ENCODE data around the gene GALNS. TPM values are rescaled to one million over a fixed set of nuclear protein-coding genes. Genes with fewer than 3 reads are reported as not detected.
"Not testable (repeated sequence)": the region's sequence is repeated elsewhere in the genome, so short reads cannot be mapped to it uniquely, and the experiment has no call there.

GALNS gene
- total RNA-seq, 2 experiments from 2014 or later: 30.8 to 38.8 TPM

DNA sequence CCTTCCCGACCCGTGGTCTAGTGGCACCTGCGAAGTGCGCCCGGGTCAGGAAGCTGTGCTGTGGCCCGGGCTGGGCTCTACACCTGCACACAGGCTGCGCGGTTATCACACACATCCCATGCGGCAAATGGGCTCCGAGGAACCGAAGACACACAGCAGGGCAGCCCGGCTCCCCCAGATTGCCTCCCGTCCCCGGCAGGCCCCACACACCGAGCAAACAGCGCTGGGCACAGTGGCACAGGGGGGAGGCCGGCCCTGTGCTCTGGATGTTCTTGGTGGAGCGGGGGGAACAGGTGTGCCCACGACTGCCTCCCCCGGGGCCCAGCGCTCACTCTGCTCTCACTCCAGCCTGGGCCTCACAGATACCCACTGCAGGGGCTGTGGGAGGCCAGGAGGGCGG, 38.6 kb upstream of the GALNS start:
- ATAC-seq: no peak
- Mint-ChIP-seq H3K27ac (no peak overlapping the region), H3K4me1 (no peaks in the 10 kb centered on the region), H3K36me3 (no peaks in the 10 kb centered on the region), H3K9me3 (ENCODE audit: low read depth) (no peaks in the 10 kb centered on the region), H3K27me3 (no peaks in the 10 kb centered on the region), H3K4me3 (no peak overlapping the region)
- CTCF ChIA-PET: no interaction called here
- no peak for DNase-seq

DNA sequence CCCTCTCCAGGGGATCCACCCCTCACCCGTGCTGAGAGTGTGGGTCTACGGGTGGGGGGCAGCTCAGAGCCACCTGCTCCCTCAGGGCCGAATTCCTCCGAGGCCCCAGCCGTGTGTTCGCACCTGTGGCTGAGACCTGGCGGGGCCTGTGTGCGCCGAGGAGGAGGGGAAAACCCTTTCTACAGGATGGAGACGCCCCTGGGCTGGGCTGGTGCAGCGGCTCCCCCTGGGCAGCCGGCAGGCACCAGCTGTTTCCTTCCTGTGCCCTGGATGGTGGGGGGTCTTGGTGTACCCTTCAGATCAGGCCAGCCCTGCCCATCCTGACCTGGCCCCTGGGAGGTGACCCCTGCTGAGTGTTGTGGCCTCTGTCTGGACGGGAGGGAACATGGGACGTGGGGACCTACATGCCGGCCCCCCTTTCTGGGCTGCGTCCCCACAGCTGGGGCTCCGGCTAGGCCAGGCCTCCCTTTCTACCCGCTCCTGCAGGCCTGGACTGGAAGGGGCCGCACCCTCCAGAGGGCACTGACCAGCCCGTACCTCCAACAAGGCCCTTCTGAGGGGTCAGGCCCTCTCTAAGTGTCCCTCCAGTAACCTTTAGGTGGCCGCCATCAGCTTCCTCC, 38.0 kb upstream of the GALNS start:
- ATAC-seq (no peak), DNase-seq (no peak)
- H3K27me3 Mint-ChIP-seq: no peaks in the 10 kb centered on the region
- H3K4me1 Mint-ChIP-seq: no peaks in the 10 kb centered on the region
- no peak overlapping the region for H3K4me3 Mint-ChIP-seq
- H3K36me3 Mint-ChIP-seq: no peaks in the 10 kb centered on the region
- no peak overlapping the region for H3K27ac Mint-ChIP-seq
- CTCF ChIA-PET: no interaction called here
- no peaks in the 10 kb centered on the region for H3K9me3 Mint-ChIP-seq (ENCODE audit: low read depth)

DNA sequence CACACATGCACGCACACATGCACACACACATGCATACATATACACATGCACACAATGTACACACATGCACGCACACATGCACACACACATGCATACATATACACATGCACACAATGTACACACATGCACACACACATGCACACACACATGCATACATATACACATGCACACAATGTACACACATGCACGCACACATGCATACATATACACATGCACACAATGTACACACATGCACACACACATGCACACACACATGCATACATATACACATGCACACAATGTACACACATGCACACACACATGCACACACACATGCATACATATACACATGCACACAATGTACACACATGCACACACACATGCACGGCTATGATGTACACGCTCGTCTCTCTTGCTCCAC, 37.5 kb upstream of the GALNS start:
- H3K9me3 Mint-ChIP-seq (ENCODE audit: low read depth); ATAC-seq; CTCF ChIA-PET; H3K4me1 Mint-ChIP-seq; DNase-seq; H3K4me3 Mint-ChIP-seq; H3K27me3 Mint-ChIP-seq; H3K36me3 Mint-ChIP-seq; H3K27ac Mint-ChIP-seq: not testable (repeated sequence)

DNA sequence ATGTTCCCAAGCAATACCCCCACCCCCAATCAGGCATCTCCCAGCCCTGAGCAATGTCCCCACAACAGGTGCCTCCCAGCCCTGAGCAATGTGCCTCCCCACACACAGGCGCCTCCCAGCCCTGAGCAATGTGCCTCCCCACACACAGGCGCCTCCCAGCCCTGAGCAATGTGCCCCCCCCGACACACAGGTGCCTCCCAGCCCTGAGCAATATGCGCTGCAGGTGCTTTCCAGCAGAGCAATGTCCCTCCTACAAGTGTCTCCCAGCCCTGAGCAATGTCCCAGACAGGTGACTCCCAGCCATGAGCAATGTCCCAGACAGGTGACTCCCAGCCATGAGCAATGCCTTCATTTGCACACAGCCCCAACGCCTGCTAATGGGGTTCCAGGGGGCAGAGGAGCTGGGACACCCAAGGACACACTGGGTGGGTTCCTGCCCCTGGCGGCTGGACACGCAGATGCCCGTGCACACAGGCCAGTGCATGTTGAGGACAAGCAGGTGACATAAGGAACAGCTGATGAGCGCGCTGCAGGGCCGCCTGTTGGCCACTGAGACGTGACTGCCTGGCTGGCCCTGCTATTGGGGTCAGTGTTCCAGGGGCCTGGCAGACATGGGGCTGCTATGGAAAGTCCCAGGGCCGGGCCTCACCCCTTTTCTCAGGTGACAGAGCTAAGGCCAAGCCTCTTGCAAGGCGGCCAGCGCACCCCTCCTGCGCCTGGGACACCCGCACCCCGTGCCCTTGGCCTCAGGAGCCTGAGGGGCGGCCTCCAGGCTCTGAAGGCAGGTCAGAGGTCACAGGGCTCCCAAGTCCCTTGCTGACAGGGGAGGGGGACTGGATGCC, 36.6 kb upstream of the GALNS start:
- H3K4me3 Mint-ChIP-seq: no peak overlapping the region
- CTCF ChIA-PET: interaction anchor here (0.7 kb wide), 1 partner anchor 132 kb away, joined by 3 read pairs; no protein-coding TSS in a partner anchor
- H3K4me1 Mint-ChIP-seq: no peaks in the 10 kb centered on the region
- no peaks in the 10 kb centered on the region for H3K9me3 Mint-ChIP-seq (ENCODE audit: low read depth)
- no peak for DNase-seq
- H3K27ac Mint-ChIP-seq: no peak overlapping the region
- ATAC-seq: no peak
- no peaks in the 10 kb centered on the region for H3K36me3 Mint-ChIP-seq
- no peaks in the 10 kb centered on the region for H3K27me3 Mint-ChIP-seq

DNA sequence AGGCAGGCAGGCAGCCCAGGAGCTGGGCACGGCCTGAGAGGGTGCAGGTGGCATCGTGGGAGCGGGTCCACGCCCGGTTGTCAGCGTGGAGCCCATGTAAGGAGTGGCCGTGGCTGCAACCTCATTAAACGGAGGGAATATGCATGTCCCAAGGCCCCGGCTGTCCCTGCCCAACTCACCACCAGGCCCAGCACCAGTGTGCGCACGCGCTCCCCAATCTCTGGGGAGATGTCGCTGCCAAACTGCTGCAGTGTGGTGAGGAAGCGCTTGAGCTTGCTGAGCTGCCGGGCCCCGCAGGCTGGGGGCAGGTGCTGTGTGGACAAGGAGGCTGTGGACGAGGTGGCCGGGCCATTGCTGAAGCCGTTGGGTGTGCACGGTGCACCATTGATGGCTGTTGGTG, 35.3 kb upstream of the GALNS start:
- ATAC-seq (no peak), DNase-seq (no peak)
- no peaks in the 10 kb centered on the region for H3K27me3 Mint-ChIP-seq
- no peaks in the 10 kb centered on the region for H3K36me3 Mint-ChIP-seq
- H3K4me3 Mint-ChIP-seq: no peak overlapping the region
- H3K9me3 Mint-ChIP-seq (ENCODE audit: low read depth): no peaks in the 10 kb centered on the region
- no peaks in the 10 kb centered on the region for H3K4me1 Mint-ChIP-seq
- CTCF ChIA-PET: no interaction called here
- H3K27ac Mint-ChIP-seq: no peak overlapping the region

DNA sequence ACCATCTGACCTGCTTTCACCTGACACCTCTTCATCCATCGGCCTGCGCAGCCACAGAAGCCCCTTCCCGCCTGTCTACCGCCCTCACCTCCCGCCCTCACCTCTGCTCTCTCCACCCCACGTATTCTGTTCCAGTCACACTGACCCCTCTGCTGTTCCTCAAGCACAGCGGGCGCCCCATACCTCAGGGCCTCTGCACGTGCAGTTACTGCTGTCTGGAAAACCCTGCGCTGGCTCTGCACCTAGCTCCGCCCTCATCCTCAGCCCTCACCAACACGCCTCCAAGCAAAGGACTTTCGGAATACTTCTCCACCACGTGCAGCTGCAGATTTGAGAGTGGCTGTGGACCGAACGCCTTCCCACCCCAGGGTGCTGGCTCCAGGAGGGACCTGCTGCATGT, 34.3 kb upstream of the GALNS start:
- no peaks in the 10 kb centered on the region for H3K36me3 Mint-ChIP-seq
- no peak for ATAC-seq
- H3K4me3 Mint-ChIP-seq: no peak overlapping the region
- H3K9me3 Mint-ChIP-seq (ENCODE audit: low read depth): no peaks in the 10 kb centered on the region
- H3K27ac Mint-ChIP-seq: no peak overlapping the region
- DNase-seq: no peak
- H3K27me3 Mint-ChIP-seq: no peaks in the 10 kb centered on the region
- H3K4me1 Mint-ChIP-seq: no peaks in the 10 kb centered on the region
- CTCF ChIA-PET: no interaction called here

DNA sequence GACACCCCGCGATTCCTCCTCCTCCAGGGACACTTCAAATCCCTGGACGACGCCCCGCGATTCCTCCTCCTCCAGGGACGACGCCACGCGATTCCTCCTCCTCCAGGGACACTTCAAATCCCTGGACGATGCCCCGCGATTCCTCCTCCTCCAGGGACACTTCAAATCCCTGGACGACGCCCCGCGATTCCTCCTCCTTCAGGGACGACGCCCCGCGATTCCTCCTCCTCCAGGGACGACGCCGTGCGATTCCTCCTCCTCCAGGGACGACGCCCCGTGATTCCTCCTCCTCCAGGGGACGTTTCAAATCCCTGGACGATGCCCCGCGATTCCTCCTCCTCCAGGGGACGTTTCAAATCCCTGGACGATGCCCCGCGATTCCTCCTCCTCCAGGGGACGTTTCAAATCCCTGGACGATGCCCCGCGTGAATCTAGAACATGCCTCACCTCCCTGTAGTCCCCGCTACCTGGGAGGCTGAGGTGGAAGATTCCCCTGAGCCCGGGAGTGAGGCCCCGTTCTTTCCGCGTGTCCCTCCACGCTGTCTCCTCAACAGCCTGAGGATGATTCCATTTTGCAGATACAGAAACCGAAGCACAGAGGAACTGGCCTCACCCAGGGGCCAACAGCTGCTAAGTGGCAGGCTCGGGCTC, 33.1 kb upstream of the GALNS start:
- H3K36me3 Mint-ChIP-seq, H3K4me1 Mint-ChIP-seq, CTCF ChIA-PET: not testable (repeated sequence)

DNA sequence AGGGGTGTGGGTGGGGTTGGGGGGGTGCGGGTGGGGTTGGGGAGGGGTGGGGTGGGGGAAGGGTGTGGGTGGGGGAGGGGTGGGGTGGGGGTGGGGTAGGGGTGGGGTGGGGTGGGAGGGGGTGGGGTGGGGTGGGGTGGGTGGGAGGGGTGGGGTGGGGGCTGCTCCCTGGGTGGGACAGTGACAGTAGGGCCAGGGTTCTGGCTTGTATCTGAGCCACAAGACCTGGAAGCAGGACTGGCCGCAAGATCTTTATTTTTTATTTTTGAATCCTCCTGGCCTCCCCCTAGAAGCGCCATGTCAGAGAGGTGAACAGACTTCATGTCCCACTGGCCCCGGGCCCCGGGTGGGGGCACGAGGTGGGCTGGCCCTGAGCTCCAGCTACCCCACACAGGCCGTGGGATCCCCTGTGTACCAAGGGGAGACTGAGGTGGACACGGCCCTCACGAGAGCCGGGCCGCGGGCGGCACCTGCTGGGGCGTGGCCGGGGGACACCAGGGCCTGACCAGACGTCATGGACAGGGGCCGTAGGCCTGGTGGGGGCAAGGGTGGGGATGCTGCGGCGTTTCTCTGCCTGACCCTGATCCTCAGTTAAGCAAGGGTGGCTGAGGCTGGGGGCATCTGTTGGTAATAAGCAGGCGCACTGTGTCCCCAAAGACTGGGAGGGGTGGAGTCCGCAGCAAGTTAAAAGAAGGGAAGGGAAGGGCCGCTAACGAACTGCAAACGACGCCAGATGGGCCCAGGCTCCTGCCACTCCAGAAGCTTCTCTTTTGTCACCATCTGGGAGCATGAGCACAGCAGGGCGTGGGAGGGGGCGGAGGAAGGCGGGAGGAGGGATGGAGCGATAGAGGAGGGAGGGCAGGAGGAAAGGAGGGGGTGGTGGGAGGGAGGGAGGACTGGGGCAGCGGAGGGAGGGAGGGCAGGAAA, 32.0 kb upstream of the GALNS start:
- H3K4me3 Mint-ChIP-seq: no peak overlapping the region
- ATAC-seq (peak; percentile 22), DNase-seq (no peak)
- no peak overlapping the region for H3K27ac Mint-ChIP-seq
- no peaks in the 10 kb centered on the region for H3K27me3 Mint-ChIP-seq
- CTCF ChIA-PET: no interaction called here
- H3K36me3 Mint-ChIP-seq: no peaks in the 10 kb centered on the region
- no peaks in the 10 kb centered on the region for H3K9me3 Mint-ChIP-seq (ENCODE audit: low read depth)
- H3K4me1 Mint-ChIP-seq: no peaks in the 10 kb centered on the region

More for the DNA sequence above, 33.1 kb upstream of the GALNS start:
- H3K9me3 Mint-ChIP-seq (ENCODE audit: low read depth); H3K4me3 Mint-ChIP-seq; H3K27ac Mint-ChIP-seq; H3K27me3 Mint-ChIP-seq; ATAC-seq; DNase-seq: not testable (repeated sequence)

DNA sequence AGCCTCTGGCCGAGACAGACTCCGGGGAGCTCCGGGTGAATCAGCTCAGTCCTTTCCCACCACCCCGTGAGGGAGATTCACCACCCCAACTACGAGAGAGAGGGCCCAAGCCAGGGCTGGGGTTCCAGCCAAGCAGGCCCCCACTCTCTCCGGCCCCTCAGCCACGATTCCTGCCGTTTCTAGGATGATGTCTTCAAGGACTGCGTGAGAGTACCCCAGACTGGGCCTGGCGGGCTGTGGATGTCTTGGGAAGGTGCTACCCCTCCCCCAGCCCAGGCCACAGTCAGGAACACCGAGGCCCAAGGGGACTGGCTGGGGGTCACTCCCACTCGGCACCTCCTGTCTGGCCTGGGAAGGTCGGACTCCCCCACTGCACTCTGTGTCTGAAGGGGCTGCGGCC, 31.3 kb upstream of the GALNS start:
- CTCF ChIA-PET: no interaction called here
- Mint-ChIP-seq H3K36me3 (no peaks in the 10 kb centered on the region), H3K27ac (no peak overlapping the region), H3K9me3 (ENCODE audit: low read depth) (no peaks in the 10 kb centered on the region), H3K27me3 (no peaks in the 10 kb centered on the region), H3K4me1 (no peaks in the 10 kb centered on the region), H3K4me3 (no peak overlapping the region)
- ATAC-seq (no peak), DNase-seq (no peak)

DNA sequence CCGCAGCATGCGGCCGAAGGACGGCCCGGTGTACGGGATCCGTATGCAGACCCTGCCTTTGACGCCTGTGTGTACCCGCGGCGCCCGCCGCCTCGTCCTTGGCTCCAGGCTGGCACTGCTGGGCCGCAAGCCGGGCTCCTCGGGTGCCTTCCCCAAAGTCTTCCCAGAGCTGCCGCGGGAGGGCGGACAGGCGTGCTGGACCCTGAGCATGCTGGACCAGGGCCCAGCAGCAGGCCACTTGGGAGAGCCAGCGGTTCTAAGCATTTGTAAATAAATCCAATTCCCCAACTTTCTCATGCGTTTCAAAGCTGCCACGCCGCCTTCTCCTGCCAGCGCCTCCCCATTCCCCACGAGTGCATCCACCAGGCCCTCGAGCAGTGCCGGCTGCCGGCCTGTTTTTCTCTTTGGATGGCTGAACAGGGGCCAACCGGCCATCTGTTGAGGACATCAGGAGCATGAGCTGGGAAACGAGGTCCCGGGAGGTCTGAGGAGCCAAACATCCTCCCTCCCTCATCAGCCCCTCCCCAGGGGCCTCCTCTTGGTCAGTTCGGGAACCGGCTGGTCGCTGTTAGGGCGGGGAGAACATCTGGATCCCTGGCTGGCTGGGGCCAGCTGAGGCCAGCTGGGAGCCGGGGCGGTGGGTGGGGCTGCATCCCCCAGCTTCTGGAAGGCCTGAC, 30.2 kb upstream of the GALNS start:
- no peaks in the 10 kb centered on the region for H3K36me3 Mint-ChIP-seq
- H3K4me1 Mint-ChIP-seq: no peaks in the 10 kb centered on the region
- H3K9me3 Mint-ChIP-seq (ENCODE audit: low read depth): no peaks in the 10 kb centered on the region
- ATAC-seq (no peak), DNase-seq (no peak)
- H3K27ac Mint-ChIP-seq: no peak overlapping the region
- H3K4me3 Mint-ChIP-seq: no peak overlapping the region
- CTCF ChIA-PET: interaction anchor here (0.6 kb wide), 1 partner anchor 75 kb away, joined by 3 read pairs; the partner anchor contains the start of gene APRT
- H3K27me3 Mint-ChIP-seq: no peaks in the 10 kb centered on the region

DNA sequence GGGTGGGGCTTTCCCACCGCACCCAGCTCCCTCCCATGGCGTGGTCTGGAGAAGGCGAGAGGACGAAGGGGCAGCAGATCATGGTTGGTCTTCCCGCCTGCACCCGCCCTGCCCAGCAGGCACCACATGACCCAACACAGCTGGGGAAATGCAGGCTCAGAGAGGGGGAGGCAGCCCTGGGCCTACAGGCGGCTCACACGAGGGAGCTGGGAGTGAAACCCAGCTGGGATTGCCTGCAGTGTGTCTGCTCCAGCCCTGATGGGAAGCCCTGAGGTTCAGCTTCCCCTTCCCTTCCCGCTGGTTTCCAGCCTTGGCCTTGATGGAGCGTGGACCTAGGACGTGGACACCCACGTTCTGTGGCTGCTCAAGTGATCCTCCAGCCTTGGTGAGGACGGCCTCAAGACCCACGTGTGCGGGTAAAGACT, 29.7 kb upstream of the GALNS start:
- H3K9me3 Mint-ChIP-seq (ENCODE audit: low read depth): no peaks in the 10 kb centered on the region

DNA sequence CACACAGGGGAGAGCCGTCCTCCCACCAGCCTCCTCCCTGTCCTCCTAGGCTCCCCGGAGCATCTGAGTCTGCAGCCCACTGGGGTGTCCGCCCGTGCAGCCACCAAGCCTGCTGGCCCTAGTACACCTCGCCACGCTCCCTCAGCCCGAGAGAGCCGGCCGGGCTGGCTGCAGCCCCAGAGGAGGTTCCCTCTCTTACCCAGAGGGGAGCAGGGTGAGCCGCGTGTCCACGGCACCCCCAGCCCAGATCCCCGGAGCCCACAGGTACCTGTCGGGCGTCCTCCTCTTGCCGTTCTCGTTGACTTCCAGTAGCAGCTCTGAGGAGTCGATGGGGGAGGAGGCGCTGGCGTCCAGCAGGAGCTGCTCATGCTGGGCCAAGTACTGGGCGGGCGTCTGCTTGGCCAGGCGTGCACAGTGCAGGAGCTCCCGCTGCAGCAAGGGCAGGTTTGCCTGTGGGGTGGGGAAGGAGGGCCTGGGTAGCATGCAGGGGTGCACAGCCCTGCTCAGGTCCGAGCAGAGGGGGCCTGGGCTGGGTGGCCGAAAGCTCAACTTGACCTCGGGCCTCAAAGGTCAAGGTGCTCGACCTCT, 29.0 kb upstream of the GALNS start:
- Mint-ChIP-seq H3K36me3 (no peaks in the 10 kb centered on the region), H3K4me3 (no peak overlapping the region), H3K27ac (no peak overlapping the region), H3K27me3 (no peaks in the 10 kb centered on the region), H3K4me1 (no peaks in the 10 kb centered on the region), H3K9me3 (ENCODE audit: low read depth) (no peaks in the 10 kb centered on the region)
- DNase-seq (no peak), ATAC-seq (no peak)
- CTCF ChIA-PET: no interaction called here

More for the DNA sequence above, 29.7 kb upstream of the GALNS start:
- H3K27ac Mint-ChIP-seq: no peak overlapping the region
- ATAC-seq: no peak
- no peak for DNase-seq
- no peak overlapping the region for H3K4me3 Mint-ChIP-seq
- H3K4me1 Mint-ChIP-seq: no peaks in the 10 kb centered on the region
- CTCF ChIA-PET: interaction anchor here (0.6 kb wide), 1 partner anchor 75 kb away, joined by 3 read pairs; the partner anchor contains the start of gene APRT
- no peaks in the 10 kb centered on the region for H3K36me3 Mint-ChIP-seq
- H3K27me3 Mint-ChIP-seq: no peaks in the 10 kb centered on the region
